GM23338 (cell line): Measurements from ENCODE around the gene UBN2. TPM values are rescaled to one million over a fixed set of nuclear protein-coding genes. Genes with fewer than 3 reads are reported as not detected.

ENCODE experiments used
- ATAC-seq: fragments of 200-7000 bp; cut with Tn5 transposase; 3 replicates; pipeline ENCODE4 v1.9.1; 2020
- DNase-seq: peaks from one replicate; pipeline ENCODE4 v3.0.0-alpha.2; 2015; ENCODE audit warnings: low spot score
- H2AFZ ChIP-seq: fragments of 200-600 bp; sonication (generic); 2 replicates; pipeline ENCODE4 v1.8.0; 2016; ENCODE audit warnings: antibody characterized with exemption, mild to moderate bottlenecking, moderate library complexity
- H3F3A ChIP-seq: fragments of 200-600 bp; sonication (generic); replicated peaks from 2 replicates; pipeline ENCODE4 v1.8.0; 2017; ENCODE audit warnings: antibody characterized with exemption, mixed run types, low read depth
- H3K27ac ChIP-seq: fragments of 200-600 bp; sonication (generic); 2 replicates; pipeline ENCODE4 v1.6.1; 2016; ENCODE audit warnings: low read depth
- H3K27me3 ChIP-seq: fragments of 200-600 bp; sonication (generic); 2 replicates; pipeline ENCODE4 v1.8.0; 2016; ENCODE audit warnings: mild to moderate bottlenecking, mixed run types, moderate library complexity; ENCODE audit not compliant: insufficient read depth
- H3K36me3 ChIP-seq: fragments of 200-600 bp; sonication (generic); 2 replicates; pipeline ENCODE4 v1.8.0; 2016; ENCODE audit warnings: mild to moderate bottlenecking; ENCODE audit not compliant: insufficient read depth
- H3K4me1 ChIP-seq: fragments of 200-600 bp; sonication (generic); 2 replicates; pipeline ENCODE4 v1.8.0; 2016; ENCODE audit warnings: mild to moderate bottlenecking, moderate library complexity; ENCODE audit not compliant: insufficient read depth
- H3K4me2 ChIP-seq: fragments of 200-600 bp; sonication (generic); 2 replicates; pipeline ENCODE4 v1.7.1; 2017; ENCODE audit warnings: mixed run types
- H3K4me3 ChIP-seq: fragments of 200-600 bp; sonication (generic); 2 replicates; pipeline ENCODE4 v1.6.1; 2016; ENCODE audit warnings: mixed run types
- H3K79me2 ChIP-seq: fragments of 200-600 bp; sonication (generic); replicated peaks from 2 replicates; pipeline ENCODE4 v1.8.0; 2017; ENCODE audit warnings: mild to moderate bottlenecking; ENCODE audit not compliant: insufficient read depth
- H3K9me2 ChIP-seq: fragments of 200-600 bp; sonication (generic); 2 replicates; pipeline ENCODE4 v1.8.0; 2017; ENCODE audit not compliant: insufficient read depth
- H4K20me1 ChIP-seq: fragments of 200-600 bp; sonication (generic); replicated peaks from 2 replicates; pipeline ENCODE4 v1.8.0; 2017; ENCODE audit warnings: mild to moderate bottlenecking; ENCODE audit not compliant: insufficient read depth
- H3K27ac Mint-ChIP-seq: 2 replicates; pipeline ENCODE4 v1.8.0; 2020; ENCODE audit warnings: inconsistent platforms, mild to moderate bottlenecking, moderate library complexity, mixed read lengths
- H3K27me3 Mint-ChIP-seq: 3 replicates; pipeline ENCODE4 v1.8.0; 2022; ENCODE audit warnings: low read depth, mild to moderate bottlenecking, moderate library complexity, mixed read lengths, inconsistent platforms; ENCODE audit not compliant: insufficient read depth, poor library complexity
- H3K36me3 Mint-ChIP-seq: 3 replicates; pipeline ENCODE4 v1.8.0; 2021; ENCODE audit warnings: low read depth, mild to moderate bottlenecking, inconsistent platforms, moderate library complexity, mixed read lengths
- H3K4me1 Mint-ChIP-seq: 3 replicates; pipeline ENCODE4 v1.8.0; 2020; ENCODE audit warnings: mild to moderate bottlenecking, inconsistent platforms, mixed read lengths
- H3K4me3 Mint-ChIP-seq: 3 replicates; pipeline ENCODE4 v1.8.0; 2021; ENCODE audit warnings: moderate library complexity, mild to moderate bottlenecking, inconsistent platforms, mixed read lengths
- H3K9me3 Mint-ChIP-seq: 3 replicates; pipeline ENCODE4 v1.8.0; 2020; ENCODE audit warnings: moderate library complexity, mild to moderate bottlenecking, inconsistent platforms, mixed read lengths
- CREB1 ChIP-seq: fragments of 250-450 bp; sonication (Bioruptor Pico); IDR thresholded peaks from 2 replicates; pipeline ENCODE4 v1.5.0; 2020; ENCODE audit warnings: low read depth, mild to moderate bottlenecking, moderate library complexity
- EZH2phosphoT487 ChIP-seq: fragments of 200-600 bp; sonication (generic); IDR thresholded peaks from one replicate; pipeline ENCODE4 v1.8.1; 2018; ENCODE audit warnings: antibody characterized with exemption; ENCODE audit not compliant: unreplicated experiment
- JUNB ChIP-seq: IDR thresholded peaks from one replicate; pipeline ENCODE4 v1.6.1; 2016; ENCODE audit warnings: antibody characterized with exemption; ENCODE audit not compliant: unreplicated experiment
- POLR2AphosphoS5 ChIP-seq: IDR thresholded peaks from 2 replicates; pipeline ENCODE4 v1.6.1; 2016; ENCODE audit warnings: antibody characterized with exemption, low read depth
- STAT1 ChIP-seq: IDR thresholded peaks from one replicate; pipeline ENCODE4 v1.6.1; 2016; ENCODE audit warnings: antibody characterized with exemption; ENCODE audit not compliant: unreplicated experiment
- ZNF114 ChIP-seq: fragments of 250-450 bp; sonication (Bioruptor Pico); IDR thresholded peaks from 2 replicates; pipeline ENCODE4 v1.5.0; 2020; ENCODE audit warnings: mild to moderate bottlenecking, moderate library complexity
- ZNF331 ChIP-seq: fragments of 250-450 bp; sonication (Bioruptor Pico); IDR thresholded peaks from 2 replicates; pipeline ENCODE4 v1.5.0; 2020; ENCODE audit warnings: low read depth, mild to moderate bottlenecking, moderate library complexity
- polyA plus RNA-seq: library from polyadenylated mRNA; unstranded; fragments of >200 nt; fragmentation: Nextera tagmentation; extraction: Ambion mirVana; gene quantifications from 2 replicates; pipeline ENCODE4 v1.2.1, GENCODE V29; 2016
- total RNA-seq: library from RNA; depleted of rRNA; stranded (reverse); fragments of >200 nt; shearing (Covaris generic); gene quantifications from 2 replicates; pipeline ENCODE4 v1.2.3, GENCODE V29; 2014
- TF ChIP-seq, protein P1 (sequence below): IDR thresholded peaks from one replicate; pipeline ENCODE4 v1.6.1; 2018; ENCODE audit warnings: antibody characterized with exemption; ENCODE audit not compliant: unreplicated experiment
- TF ChIP-seq, protein P2 (sequence below): fragments of 250-450 bp; sonication (Bioruptor Pico); IDR thresholded peaks from 2 replicates; pipeline ENCODE4 v1.5.0; 2020; ENCODE audit warnings: mild to moderate bottlenecking, moderate library complexity
- TF ChIP-seq, protein P3 (sequence below), 2 experiments: fragments of 200-600 bp in 1 of 2; sonication (generic) in 1 of 2; conservative IDR thresholded peaks; 2 replicates each; pipeline versions ENCODE4 v1.5.1 to v1.6.1; 2016 to 2017; ENCODE audit warnings: antibody characterized with exemption in 2 of 2, low read depth in 2 of 2, mild to moderate bottlenecking in 2 of 2, moderate library complexity in 1 of 2
- TF ChIP-seq, protein P4 (sequence below): IDR thresholded peaks from 2 replicates; pipeline ENCODE4 v1.6.1; 2016; ENCODE audit warnings: antibody characterized with exemption

UBN2 gene
- total and polyA plus RNA-seq, 2 experiments from 2014 or later, result 18.5 to 26.6 TPM

DNA sequence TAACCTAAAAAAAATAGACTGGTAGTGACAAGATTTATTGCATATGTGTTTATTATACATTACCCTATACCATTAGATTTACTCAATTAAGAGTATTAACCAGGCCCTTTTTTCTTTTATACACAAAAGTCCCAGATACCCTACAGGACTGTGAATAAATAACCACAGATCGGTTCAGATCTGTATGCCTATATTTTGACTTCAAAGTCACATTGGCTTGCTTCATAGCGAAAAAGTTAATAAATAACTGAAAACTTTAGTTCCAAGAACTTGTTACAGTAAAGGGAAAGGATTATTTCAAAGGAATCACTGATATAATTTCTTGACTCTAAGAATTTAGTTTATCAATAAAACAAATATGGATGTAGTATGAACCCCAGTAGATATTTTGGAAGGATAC, 68.3 kb downstream of the UBN2 start:
- no peaks in the 10 kb centered on the region for H3K27me3 ChIP-seq
- no peaks in the 10 kb centered on the region for H3F3A ChIP-seq
- ATAC-seq (no peak), DNase-seq (no peak)
- no peak overlapping the region for H2AFZ ChIP-seq
- Mint-ChIP-seq H3K27me3 (peaks cover 1% of the 10 kb centered on the region), H3K4me1 (peaks cover 4% of the 10 kb centered on the region; the same call in 2 of the 3 replicates), H3K9me3 (no peaks in the 10 kb centered on the region), H3K27ac (no peak overlapping the region), H3K4me3 (no peak overlapping the region), H3K36me3 (peaks cover 5% of the 10 kb centered on the region; the same call in 2 of the 3 replicates)
- H3K4me1 ChIP-seq, result no peaks in the 10 kb centered on the region
- no peaks in the 10 kb centered on the region for H3K9me2 ChIP-seq
- H3K4me3 ChIP-seq, result no peak overlapping the region
- no peaks in the 10 kb centered on the region for H3K36me3 ChIP-seq
- no peak overlapping the region for H3K4me2 ChIP-seq
- TF ChIP-seq, protein P1, sequence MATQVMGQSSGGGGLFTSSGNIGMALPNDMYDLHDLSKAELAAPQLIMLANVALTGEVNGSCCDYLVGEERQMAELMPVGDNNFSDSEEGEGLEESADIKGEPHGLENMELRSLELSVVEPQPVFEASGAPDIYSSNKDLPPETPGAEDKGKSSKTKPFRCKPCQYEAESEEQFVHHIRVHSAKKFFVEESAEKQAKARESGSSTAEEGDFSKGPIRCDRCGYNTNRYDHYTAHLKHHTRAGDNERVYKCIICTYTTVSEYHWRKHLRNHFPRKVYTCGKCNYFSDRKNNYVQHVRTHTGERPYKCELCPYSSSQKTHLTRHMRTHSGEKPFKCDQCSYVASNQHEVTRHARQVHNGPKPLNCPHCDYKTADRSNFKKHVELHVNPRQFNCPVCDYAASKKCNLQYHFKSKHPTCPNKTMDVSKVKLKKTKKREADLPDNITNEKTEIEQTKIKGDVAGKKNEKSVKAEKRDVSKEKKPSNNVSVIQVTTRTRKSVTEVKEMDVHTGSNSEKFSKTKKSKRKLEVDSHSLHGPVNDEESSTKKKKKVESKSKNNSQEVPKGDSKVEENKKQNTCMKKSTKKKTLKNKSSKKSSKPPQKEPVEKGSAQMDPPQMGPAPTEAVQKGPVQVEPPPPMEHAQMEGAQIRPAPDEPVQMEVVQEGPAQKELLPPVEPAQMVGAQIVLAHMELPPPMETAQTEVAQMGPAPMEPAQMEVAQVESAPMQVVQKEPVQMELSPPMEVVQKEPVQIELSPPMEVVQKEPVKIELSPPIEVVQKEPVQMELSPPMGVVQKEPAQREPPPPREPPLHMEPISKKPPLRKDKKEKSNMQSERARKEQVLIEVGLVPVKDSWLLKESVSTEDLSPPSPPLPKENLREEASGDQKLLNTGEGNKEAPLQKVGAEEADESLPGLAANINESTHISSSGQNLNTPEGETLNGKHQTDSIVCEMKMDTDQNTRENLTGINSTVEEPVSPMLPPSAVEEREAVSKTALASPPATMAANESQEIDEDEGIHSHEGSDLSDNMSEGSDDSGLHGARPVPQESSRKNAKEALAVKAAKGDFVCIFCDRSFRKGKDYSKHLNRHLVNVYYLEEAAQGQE, result no peak
- TF ChIP-seq ZNF114 (CRISPR knock-in tag), result no peak
- no peak for TF ChIP-seq JUNB
- TF ChIP-seq CREB1 (CRISPR knock-in tag), result no peak
- TF ChIP-seq, protein P2, sequence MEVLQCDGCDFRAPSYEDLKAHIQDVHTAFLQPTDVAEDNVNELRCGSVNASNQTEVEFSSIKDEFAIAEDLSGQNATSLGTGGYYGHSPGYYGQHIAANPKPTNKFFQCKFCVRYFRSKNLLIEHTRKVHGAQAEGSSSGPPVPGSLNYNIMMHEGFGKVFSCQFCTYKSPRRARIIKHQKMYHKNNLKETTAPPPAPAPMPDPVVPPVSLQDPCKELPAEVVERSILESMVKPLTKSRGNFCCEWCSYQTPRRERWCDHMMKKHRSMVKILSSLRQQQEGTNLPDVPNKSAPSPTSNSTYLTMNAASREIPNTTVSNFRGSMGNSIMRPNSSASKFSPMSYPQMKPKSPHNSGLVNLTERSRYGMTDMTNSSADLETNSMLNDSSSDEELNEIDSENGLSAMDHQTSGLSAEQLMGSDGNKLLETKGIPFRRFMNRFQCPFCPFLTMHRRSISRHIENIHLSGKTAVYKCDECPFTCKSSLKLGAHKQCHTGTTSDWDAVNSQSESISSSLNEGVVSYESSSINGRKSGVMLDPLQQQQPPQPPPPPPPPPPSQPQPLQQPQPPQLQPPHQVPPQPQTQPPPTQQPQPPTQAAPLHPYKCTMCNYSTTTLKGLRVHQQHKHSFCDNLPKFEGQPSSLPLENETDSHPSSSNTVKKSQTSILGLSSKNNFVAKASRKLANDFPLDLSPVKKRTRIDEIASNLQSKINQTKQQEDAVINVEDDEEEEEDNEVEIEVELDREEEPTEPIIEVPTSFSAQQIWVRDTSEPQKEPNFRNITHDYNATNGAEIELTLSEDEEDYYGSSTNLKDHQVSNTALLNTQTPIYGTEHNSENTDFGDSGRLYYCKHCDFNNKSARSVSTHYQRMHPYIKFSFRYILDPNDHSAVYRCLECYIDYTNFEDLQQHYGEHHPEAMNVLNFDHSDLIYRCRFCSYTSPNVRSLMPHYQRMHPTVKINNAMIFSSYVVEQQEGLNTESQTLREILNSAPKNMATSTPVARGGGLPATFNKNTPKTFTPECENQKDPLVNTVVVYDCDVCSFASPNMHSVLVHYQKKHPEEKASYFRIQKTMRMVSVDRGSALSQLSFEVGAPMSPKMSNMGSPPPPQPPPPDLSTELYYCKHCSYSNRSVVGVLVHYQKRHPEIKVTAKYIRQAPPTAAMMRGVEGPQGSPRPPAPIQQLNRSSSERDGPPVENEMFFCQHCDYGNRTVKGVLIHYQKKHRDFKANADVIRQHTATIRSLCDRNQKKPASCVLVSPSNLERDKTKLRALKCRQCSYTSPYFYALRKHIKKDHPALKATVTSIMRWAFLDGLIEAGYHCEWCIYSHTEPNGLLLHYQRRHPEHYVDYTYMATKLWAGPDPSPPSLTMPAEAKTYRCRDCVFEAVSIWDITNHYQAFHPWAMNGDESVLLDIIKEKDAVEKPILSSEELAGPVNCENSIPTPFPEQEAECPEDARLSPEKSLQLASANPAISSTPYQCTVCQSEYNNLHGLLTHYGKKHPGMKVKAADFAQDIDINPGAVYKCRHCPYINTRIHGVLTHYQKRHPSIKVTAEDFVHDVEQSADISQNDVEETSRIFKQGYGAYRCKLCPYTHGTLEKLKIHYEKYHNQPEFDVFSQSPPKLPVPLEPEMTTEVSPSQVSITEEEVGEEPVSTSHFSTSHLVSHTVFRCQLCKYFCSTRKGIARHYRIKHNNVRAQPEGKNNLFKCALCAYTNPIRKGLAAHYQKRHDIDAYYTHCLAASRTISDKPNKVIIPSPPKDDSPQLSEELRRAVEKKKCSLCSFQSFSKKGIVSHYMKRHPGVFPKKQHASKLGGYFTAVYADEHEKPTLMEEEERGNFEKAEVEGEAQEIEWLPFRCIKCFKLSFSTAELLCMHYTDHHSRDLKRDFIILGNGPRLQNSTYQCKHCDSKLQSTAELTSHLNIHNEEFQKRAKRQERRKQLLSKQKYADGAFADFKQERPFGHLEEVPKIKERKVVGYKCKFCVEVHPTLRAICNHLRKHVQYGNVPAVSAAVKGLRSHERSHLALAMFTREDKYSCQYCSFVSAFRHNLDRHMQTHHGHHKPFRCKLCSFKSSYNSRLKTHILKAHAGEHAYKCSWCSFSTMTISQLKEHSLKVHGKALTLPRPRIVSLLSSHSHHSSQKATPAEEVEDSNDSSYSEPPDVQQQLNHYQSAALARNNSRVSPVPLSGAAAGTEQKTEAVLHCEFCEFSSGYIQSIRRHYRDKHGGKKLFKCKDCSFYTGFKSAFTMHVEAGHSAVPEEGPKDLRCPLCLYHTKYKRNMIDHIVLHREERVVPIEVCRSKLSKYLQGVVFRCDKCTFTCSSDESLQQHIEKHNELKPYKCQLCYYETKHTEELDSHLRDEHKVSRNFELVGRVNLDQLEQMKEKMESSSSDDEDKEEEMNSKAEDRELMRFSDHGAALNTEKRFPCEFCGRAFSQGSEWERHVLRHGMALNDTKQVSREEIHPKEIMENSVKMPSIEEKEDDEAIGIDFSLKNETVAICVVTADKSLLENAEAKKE (CRISPR knock-in tag), result no peak
- no peak for TF ChIP-seq EZH2phosphoT487
- TF ChIP-seq ZNF331 (CRISPR knock-in tag), result no peak
- TF ChIP-seq STAT1, result no peak
- TF ChIP-seq POLR2AphosphoS5, result no peak
- TF ChIP-seq, protein P3, sequence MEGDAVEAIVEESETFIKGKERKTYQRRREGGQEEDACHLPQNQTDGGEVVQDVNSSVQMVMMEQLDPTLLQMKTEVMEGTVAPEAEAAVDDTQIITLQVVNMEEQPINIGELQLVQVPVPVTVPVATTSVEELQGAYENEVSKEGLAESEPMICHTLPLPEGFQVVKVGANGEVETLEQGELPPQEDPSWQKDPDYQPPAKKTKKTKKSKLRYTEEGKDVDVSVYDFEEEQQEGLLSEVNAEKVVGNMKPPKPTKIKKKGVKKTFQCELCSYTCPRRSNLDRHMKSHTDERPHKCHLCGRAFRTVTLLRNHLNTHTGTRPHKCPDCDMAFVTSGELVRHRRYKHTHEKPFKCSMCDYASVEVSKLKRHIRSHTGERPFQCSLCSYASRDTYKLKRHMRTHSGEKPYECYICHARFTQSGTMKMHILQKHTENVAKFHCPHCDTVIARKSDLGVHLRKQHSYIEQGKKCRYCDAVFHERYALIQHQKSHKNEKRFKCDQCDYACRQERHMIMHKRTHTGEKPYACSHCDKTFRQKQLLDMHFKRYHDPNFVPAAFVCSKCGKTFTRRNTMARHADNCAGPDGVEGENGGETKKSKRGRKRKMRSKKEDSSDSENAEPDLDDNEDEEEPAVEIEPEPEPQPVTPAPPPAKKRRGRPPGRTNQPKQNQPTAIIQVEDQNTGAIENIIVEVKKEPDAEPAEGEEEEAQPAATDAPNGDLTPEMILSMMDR (conservative IDR thresholded peaks at IDR 0.05; ENCODE audit: low read depth in 2 of 2), result no peak
- TF ChIP-seq, protein P4, sequence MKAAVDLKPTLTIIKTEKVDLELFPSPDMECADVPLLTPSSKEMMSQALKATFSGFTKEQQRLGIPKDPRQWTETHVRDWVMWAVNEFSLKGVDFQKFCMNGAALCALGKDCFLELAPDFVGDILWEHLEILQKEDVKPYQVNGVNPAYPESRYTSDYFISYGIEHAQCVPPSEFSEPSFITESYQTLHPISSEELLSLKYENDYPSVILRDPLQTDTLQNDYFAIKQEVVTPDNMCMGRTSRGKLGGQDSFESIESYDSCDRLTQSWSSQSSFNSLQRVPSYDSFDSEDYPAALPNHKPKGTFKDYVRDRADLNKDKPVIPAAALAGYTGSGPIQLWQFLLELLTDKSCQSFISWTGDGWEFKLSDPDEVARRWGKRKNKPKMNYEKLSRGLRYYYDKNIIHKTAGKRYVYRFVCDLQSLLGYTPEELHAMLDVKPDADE, result no peak
- no peaks in the 10 kb centered on the region for H3K79me2 ChIP-seq
- no peak overlapping the region for H3K27ac ChIP-seq
- H4K20me1 ChIP-seq, result no peaks in the 10 kb centered on the region
